ENCODE measurements around the gene RGL3.

Gene RGL3

GRCh38 chr19:11435833-11436313 lies 16.8 kb upstream of the RGL3 start:
- TF ChIP-seq GATA2 (IDR thresholded peaks at IDR 0.05; ENCODE audit: low read depth, low read length) (no peak), GATA3 (IDR thresholded peaks at IDR 0.05; ENCODE audit: low read depth, low read length) (no peak)

- TF ChIP-seq GATA2 (IDR thresholded peaks at IDR 0.05; ENCODE audit: low read depth, low read length) (no peak), GATA3 (IDR thresholded peaks at IDR 0.05; ENCODE audit: low read depth, low read length) (no peak)
These were observed 16.1 kb upstream of the RGL3 start, which contains the start of the genes ODAD3 and PRKCSH for GRCh38 chr19:11435057-11435832. Gene ODAD3 (minus strand): TSS chr19:11435121. CDS start chr19:11435016, 105 bp downstream. Gene PRKCSH (plus strand): TSS chr19:11435635. CDS start chr19:11436118, 483 bp downstream.

- TF ChIP-seq GATA3 (IDR thresholded peaks at IDR 0.05; ENCODE audit: low read depth, low read length) (no peak), GATA2 (IDR thresholded peaks at IDR 0.05; ENCODE audit: low read depth, low read length) (no peak)
These were observed 15.6 kb upstream of the RGL3 start for GRCh38 chr19:11434703-11435056.

- no peak for TF ChIP-seq GATA2 (IDR thresholded peaks at IDR 0.05; ENCODE audit: low read depth, low read length)
- TF ChIP-seq GATA3 (IDR thresholded peaks at IDR 0.05; ENCODE audit: low read depth, low read length), result no peak
These were observed 7.5 kb upstream of the RGL3 start for GRCh38 chr19:11426656-11427055.

GRCh38 chr19:11425719-11426457 lies 6.8 kb upstream of the RGL3 start:
- TF ChIP-seq GATA3 (IDR thresholded peaks at IDR 0.05; ENCODE audit: low read depth, low read length), result no peak
- no peak for TF ChIP-seq GATA2 (IDR thresholded peaks at IDR 0.05; ENCODE audit: low read depth, low read length)

- TF ChIP-seq GATA2 (IDR thresholded peaks at IDR 0.05; ENCODE audit: low read depth, low read length), result no peak
- no peak for TF ChIP-seq GATA3 (IDR thresholded peaks at IDR 0.05; ENCODE audit: low read depth, low read length)
These were observed 4.7 kb upstream of the RGL3 start for GRCh38 chr19:11423791-11424181.

GRCh38 chr19:11423164-11423790 lies 4.2 kb upstream of the RGL3 start:
- TF ChIP-seq GATA3 (IDR thresholded peaks at IDR 0.05; ENCODE audit: low read depth, low read length) (no peak), GATA2 (IDR thresholded peaks at IDR 0.05; ENCODE audit: low read depth, low read length) (no peak)

GRCh38 chr19:11422163-11423065 lies 3.3 kb upstream of the RGL3 start:
- TF ChIP-seq GATA3 (IDR thresholded peaks at IDR 0.05; ENCODE audit: low read depth, low read length) (no peak), GATA2 (IDR thresholded peaks at IDR 0.05; ENCODE audit: low read depth, low read length) (no peak)

- no peak for TF ChIP-seq GATA3 (IDR thresholded peaks at IDR 0.05; ENCODE audit: low read depth, low read length)
- TF ChIP-seq GATA2 (IDR thresholded peaks at IDR 0.05; ENCODE audit: low read depth, low read length), result no peak
These were observed 2.4 kb upstream of the RGL3 start for GRCh38 chr19:11421371-11422098.

- no peak for TF ChIP-seq GATA3 (IDR thresholded peaks at IDR 0.05; ENCODE audit: low read depth, low read length)
These were observed 1.6 kb upstream of the RGL3 start for GRCh38 chr19:11420429-11421370.

GRCh38 chr19:11418094-11418548 lies 993 bp downstream of the RGL3 start:
- TF ChIP-seq GATA3 (IDR thresholded peaks at IDR 0.05; ENCODE audit: low read depth, low read length), result no peak
- no peak for TF ChIP-seq GATA2 (IDR thresholded peaks at IDR 0.05; ENCODE audit: low read depth, low read length)

Measured in SH-SY5Y (cell line).